Inflammatory macrophage treated with lipopolysaccharide for 1 hour (primary cell): ENCODE results near the gene SYNGAP1.
"Not testable (repeated sequence)": the region's sequence is repeated elsewhere in the genome, so short reads cannot be mapped to it uniquely, and the experiment has no call there.

Experiments
- DNase-seq, 2 donors: peaks; one replicate each; pipeline ENCODE4 v3.0.0-alpha.2; 2020 to 2022

The SYNGAP1 gene

GRCh38 chr6:33440649-33441309, 20.9 kb downstream of the SYNGAP1 start:
- DNase-seq: no peak

- DNase-seq: no peak
These were observed 21.6 kb downstream of the SYNGAP1 start for GRCh38 chr6:33441457-33441856.

DNA sequence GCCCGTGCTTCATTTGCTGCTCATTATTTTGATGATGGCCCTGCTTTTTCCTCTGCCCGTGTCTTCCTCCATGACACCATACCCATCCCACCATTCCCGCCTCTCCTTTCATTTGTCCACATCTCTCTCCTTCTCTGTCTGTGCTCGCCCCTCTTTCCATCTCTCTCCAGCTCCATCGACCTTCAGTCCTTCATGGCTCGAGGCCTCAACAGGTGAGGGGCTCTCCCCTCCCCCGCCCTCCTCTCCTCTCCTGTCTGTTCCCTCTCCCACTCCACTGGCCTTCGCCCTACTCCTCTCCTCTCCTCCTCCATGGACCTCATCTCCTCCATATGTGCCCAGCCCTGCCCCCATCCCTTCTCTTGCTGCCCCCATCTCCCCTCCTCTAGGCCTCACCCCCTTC, 22.4 kb downstream of the SYNGAP1 start:
- DNase-seq: no peak

- no peak for DNase-seq
These were observed 23.2 kb downstream of the SYNGAP1 start for GRCh38 chr6:33443025-33443424.

DNA sequence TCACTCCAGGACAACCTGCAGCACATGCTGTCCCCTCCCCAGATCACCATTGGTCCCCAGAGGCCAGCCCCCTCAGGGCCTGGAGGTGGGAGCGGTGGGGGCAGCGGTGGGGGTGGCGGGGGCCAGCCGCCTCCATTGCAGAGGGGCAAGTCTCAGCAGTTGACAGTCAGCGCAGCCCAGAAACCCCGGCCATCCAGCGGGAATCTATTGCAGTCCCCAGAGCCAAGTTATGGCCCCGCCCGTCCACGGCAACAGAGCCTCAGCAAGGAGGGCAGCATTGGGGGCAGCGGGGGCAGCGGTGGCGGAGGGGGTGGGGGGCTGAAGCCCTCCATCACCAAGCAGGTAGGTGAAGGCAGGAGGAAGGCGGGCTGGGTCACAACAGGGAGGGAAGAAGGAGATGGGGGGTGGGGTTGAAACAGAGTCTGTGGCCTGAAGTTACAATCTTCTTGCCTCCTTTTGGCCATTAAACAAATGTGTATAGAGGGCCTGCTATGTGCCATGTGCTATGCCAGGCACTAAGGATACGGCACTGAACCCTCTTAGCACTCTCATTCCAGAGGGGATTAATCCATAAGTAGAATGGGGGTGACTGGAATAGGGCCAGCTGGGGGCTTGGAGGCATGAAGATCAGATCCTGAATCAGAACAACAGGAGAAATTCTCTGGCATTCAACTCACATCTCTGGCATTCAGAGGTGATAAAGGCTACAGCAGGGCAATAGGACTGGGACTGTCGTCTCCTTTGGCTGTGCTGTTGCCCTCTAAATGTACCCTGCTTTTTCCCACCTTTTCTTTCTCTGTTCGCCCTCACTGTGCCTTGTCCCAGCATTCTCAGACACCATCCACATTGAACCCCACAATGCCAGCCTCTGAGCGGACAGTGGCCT, 24.0 kb downstream of the SYNGAP1 start:
- DNase-seq: no peak

- DNase-seq: peak; percentile 84 to 92
These were observed 25.3 kb downstream of the SYNGAP1 start for GRCh38 chr6:33445119-33445603.

DNA sequence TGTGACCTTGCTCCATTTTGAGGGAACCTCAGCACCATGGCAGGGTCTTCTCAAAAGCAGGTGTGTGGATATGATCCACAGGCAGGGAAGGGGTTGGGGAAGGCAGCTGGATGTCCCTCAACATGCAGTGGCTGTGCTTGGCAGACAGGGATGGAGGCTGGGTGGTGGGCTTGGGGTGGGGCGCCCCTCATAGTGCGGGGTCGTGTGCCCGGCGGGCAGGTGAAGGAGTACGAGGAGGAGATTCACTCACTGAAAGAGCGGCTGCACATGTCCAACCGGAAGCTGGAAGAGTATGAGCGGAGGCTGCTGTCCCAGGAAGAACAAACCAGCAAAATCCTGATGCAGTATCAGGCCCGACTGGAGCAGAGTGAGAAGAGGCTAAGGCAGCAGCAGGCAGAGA, 26.5 kb downstream of the SYNGAP1 start:
- DNase-seq: no peak

- peak; percentile 85 to 87 for DNase-seq
These were observed 30.6 kb downstream of the SYNGAP1 start for GRCh38 chr6:33450434-33450833.

DNA sequence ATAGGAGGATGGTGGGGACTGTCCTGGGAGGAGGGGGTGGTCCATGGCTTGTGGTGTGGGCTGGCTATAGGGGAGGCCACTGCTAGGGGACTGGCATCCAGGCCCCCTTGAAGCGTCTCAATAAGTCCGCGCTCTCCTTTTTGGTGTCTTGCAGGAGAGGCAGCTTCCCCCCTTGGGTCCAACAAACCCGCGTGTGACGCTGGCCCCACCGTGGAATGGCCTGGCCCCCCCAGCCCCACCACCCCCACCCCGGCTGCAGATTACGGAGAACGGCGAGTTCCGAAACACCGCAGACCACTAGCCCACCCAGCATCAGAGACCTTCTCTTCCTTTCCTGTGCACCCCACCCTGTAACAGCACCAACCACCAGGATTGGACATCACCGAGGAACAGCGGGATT, 31.7 kb downstream of the SYNGAP1 start:
- no peak for DNase-seq

DNA sequence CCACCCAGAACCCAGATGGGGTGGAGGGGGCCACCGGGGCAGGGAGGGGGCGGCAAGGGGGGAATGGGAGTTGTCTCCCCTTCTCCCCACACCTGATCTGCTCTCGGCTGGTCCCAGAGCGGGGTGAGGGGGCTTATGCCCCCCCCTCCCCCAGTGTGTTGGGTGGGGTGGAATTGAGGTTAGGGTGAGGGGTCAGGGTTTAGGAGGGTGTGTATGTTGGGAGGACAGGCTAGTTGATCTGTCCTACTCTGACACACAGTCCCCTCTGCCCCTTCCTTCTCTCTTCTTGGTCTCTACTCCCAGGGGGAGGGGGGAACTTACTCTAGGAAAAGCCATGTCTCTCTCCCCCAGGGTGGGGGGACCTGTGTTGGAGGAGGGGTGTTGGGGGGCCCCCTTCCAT, 32.6 kb downstream of the SYNGAP1 start:
- DNase-seq: no peak

DNA sequence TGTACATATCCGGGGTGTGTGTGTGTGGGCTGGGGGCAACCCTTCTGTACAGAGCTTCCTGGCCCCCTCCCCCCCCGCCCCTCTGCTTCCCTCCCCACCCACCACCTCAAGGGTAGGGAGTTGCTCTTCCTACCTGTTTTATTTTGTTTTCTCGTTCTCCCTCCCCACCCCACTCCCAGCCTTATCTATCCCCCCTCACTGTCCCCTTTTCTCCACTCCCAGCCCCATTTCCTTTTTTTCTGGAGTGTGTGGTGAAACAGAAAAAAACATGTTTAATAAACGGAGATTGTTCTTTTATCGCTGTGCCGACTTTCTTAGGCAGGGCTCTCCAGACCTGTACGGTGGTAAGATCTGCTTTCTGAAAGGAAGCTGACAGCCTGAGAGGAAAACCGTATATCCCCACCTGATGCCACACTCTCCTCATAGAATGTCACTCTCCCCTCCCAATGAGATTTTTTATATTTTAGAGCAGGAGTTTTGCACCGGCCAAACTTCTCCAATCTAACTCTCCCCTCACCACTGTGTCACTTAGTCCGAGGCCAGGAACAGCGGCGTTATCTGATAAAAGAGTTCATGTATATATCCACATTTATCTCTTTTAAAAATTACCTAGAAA, 33.6 kb downstream of the SYNGAP1 start:
- DNase-seq: peak in 1 of 2 donors; percentile 20

- peak; percentile 97 for DNase-seq
These were observed 34.4 kb downstream of the SYNGAP1 start, which contains the start of gene ZBTB9 for GRCh38 chr6:33454009-33454946. Gene ZBTB9 (plus strand): TSS chr6:33454576. CDS start chr6:33455101, 525 bp downstream.

DNA sequence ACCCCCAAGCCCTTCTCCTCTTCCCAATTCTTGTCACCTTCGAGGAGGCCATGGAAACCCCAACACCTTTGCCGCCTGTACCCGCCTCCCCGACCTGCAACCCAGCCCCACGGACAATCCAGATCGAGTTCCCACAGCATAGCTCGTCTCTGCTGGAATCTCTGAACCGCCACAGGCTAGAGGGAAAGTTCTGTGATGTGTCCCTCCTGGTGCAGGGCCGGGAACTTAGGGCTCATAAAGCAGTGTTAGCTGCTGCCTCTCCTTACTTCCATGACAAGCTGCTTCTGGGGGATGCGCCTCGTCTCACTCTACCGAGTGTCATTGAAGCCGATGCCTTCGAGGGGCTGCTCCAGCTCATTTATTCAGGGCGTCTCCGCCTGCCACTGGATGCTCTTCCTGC, 35.2 kb downstream of the SYNGAP1 start:
- no peak for DNase-seq

DNA sequence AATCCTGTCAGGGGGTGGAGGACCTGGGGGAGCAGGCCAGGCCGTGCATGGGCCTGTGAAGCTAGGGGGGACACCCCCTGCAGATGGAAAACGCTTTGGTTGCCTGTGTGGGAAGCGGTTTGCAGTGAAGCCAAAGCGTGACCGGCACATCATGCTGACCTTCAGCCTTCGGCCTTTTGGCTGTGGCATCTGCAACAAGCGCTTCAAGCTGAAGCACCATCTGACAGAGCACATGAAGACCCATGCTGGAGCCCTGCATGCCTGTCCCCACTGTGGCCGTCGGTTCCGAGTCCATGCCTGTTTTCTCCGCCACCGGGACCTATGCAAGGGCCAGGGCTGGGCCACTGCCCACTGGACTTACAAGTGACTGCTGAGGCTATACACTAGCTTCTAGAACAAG, 36.3 kb downstream of the SYNGAP1 start:
- no peak for DNase-seq

- peak; percentile 36 to 74 for DNase-seq
These were observed 38.8 kb downstream of the SYNGAP1 start for GRCh38 chr6:33458676-33459075.

GRCh38 chr6:33459226-33459625, 39.4 kb downstream of the SYNGAP1 start:
- no peak for DNase-seq

DNA sequence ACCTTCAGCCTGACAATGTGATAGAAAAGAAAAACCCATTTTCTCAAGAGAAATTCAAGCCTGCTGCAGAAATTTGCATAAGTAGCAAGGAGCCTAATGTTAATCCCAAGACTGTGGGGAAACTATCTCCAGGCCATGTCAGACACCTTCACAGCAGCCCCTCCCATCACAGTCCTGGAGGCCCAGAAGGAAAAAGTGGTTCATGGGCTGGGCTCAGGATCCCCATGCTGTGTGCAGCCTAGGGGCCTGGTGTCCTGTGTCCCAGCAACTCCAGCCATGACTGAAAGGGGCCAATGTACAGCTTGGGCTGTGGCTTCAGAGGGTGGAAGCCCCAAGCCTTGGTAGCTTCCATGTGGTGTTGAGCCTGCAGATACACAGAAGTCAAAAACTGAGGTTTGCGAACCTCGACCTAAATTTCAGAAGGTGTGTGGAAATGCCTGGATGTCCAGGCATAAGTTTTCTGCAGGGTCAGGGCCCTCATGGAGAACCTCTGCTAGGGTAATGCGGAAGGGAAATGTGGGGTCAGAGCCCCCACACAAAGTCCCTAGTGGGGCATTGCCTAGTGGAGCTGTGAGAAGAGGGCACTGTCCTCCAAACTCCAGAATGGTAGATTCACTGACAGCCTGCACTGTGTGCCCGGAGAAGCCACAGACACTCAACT, 46.3 kb downstream of the SYNGAP1 start:
- no peak for DNase-seq

GRCh38 chr6:33467091-33467490, 47.2 kb downstream of the SYNGAP1 start:
- peak; percentile 43 to 75 for DNase-seq

GRCh38 chr6:33469661-33470060, 49.8 kb downstream of the SYNGAP1 start:
- DNase-seq: no peak

GRCh38 chr6:33477864-33478263, 58.0 kb downstream of the SYNGAP1 start:
- DNase-seq: no peak

DNA sequence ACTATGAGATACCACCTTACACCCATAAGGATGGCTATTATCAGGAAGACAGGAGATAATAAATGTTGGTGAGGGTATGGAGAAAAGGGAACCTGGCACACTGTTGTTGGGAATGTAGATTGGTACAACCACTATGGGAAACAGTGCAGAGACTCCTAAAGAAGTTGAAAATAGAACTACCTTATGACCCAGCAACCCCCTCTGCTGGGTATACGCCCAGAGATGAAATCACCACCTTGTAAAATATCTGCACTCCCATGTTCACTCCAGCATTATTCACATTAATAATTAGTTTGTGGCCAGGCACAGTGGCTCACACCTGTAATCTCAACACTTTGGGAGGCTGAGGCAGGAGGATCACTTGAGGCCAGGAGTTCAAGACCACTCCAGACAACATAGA, 61.3 kb downstream of the SYNGAP1 start:
- no peak for DNase-seq

DNA sequence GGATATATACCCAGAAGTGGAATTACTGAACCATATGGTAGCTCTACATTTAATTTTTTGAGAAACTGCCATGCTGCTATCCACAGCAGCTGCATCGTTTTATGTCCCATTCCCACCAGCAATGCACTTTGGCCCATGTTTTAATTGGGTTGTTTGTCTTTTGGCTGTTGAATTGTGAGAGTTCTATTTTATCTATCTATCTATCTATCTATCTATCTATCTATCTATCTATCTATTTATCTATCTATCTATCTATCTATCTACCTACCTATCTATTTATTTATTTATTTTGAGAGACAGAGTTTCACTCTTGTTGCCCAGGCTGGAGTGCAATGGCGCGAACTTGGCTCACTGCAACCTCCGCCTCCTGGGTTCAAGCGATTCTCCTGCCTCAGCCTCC, 62.8 kb downstream of the SYNGAP1 start:
- DNase-seq: not testable (repeated sequence)
